Small intestine (tissue), 7 donors: ENCODE data around the gene ASMT. TPM values are rescaled to one million over a fixed set of nuclear protein-coding genes. Genes with fewer than 3 reads are reported as not detected.

Experiments used
- DNase-seq, 2 donors: peaks; one replicate each; pipeline versions ENCODE4 v3.0.0 to v3.0.0-alpha.2; 2013
- FAIRE-seq: peaks from 2 replicates; lab custom pipeline; 2012; peaks lifted over from hg19 to GRCh38; lab: Jason Lieb, UNC
- H3K27ac ChIP-seq, 3 donors: one replicate each; pipeline ENCODE4 v1.5.1; 2013; ENCODE audit warnings: low read length in 2 of 3, mild to moderate bottlenecking in 2 of 3, control low read depth in 1 of 3, inconsistent platforms in 1 of 3, low read depth in 1 of 3, moderate library complexity in 1 of 3
- H3K27me3 ChIP-seq, 3 donors: one replicate each; pipeline ENCODE4 v1.6.1; 2013; ENCODE audit warnings: low read length in 3 of 3, inconsistent platforms in 1 of 3; ENCODE audit not compliant: control insufficient read depth in 3 of 3, insufficient read depth in 3 of 3
- H3K36me3 ChIP-seq, 3 donors: one replicate each; pipeline ENCODE4 v1.6.1; 2013; ENCODE audit warnings: low read length in 3 of 3, inconsistent platforms in 1 of 3, low read depth in 1 of 3, mild to moderate bottlenecking in 1 of 3, moderate library complexity in 1 of 3; ENCODE audit not compliant: control insufficient read depth in 3 of 3, insufficient read depth in 2 of 3
- H3K4me1 ChIP-seq, 3 donors: one replicate each; pipeline ENCODE4 v1.6.1; 2013; ENCODE audit warnings: low read length in 2 of 3, inconsistent platforms in 1 of 3, low read depth in 1 of 3, mild to moderate bottlenecking in 1 of 3, moderate library complexity in 1 of 3; ENCODE audit not compliant: control insufficient read depth in 3 of 3, insufficient read depth in 2 of 3
- H3K4me3 ChIP-seq, 3 donors: one replicate each; pipeline ENCODE4 v1.5.1; 2013; ENCODE audit warnings: low read length in 3 of 3, control low read depth in 1 of 3, inconsistent platforms in 1 of 3, low read depth in 1 of 3, mild to moderate bottlenecking in 1 of 3, moderate library complexity in 1 of 3
- H3K9me3 ChIP-seq, 2 donors: one replicate each; pipeline ENCODE4 v1.6.1; 2013; ENCODE audit warnings: low read depth in 1 of 2, low read length in 1 of 2; ENCODE audit not compliant: control insufficient read depth in 2 of 2, insufficient read depth in 1 of 2
- WGBS, 3 donors: extraction: QIAGEN DNeasy Blood & Tissue Kit; methylation state at CpG; one replicate each; pipeline ENCODE4 v1.1.7; 2013; 5-methylcytosine and 5-hydroxymethylcytosine counted together
- polyA plus RNA-seq, 4 donors: library from polyadenylated mRNA; stranded (reverse) in 3 of 4; unstranded in 1 of 4; fragments of 200-250 nt in 3 of 4; fragments of 120-200 nt in 1 of 4; gene quantifications; one replicate each; pipeline versions ENCODE4 v1.2.1 to v1.2.3, GENCODE V29; 2013
- donor health status: healthy with polysubstance abuse.
- donor health status: control.
- donor health status: control.
- donor health status: Bipolar disorder and iron deficiency.
- donor health status: healthy.

Gene ASMT
- polyA plus RNA-seq, 4 donors, result 0.04 to 0.06 TPM; not detected in 2

DNA sequence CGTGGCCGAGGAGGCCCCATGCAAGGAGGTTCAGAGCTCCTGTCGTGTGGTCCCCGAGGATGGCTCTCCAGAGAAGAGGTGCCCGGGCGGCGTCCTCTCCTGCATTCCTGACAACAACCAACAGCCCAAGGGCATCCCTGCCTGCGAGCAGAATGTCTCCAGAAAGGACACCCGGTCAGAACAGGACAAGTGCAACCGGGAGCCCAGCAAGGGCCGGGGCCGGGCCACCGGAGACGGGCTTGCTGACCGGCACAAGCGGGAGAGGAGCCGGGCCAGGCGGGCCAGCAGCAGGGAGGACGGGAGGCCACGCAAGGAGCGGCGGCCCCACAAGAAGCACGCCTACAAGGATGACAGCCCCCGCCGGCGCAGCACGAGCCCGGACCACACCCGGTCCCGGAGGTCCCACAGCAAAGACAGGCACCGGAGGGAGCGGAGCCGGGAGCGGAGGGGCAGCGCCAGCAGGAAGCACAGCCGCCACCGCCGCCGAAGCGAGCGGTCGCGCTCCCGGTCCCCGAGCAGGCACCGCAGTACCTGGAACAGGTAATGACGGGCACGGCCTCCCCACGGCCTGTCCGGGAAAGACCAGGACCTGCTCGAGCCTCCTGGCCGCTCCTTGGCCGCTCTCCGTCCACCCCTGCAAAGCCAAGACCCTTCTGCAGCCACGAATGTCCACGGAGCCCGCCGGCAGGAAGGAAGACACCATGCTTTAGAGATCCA is 13.7 kb upstream of the ASMT start:
- DNase-seq, result no peak
- peaks cover 15 to 69% (median 44%) of the 10 kb centered on the region in 3 donors for H3K36me3 ChIP-seq
- no peak for FAIRE-seq

GRCh38 chrX:1601768-1602085 is 13.1 kb upstream of the ASMT start:
- no peak for DNase-seq
- H3K36me3 ChIP-seq, result peaks cover 15 to 67% (median 44%) of the 10 kb centered on the region in 3 donors
- FAIRE-seq, result no peak
- no peak overlapping the region for H3K27ac ChIP-seq
- no peaks in the 10 kb centered on the region for H3K27me3 ChIP-seq
- H3K9me3 ChIP-seq, result peaks cover 0 to 9% of the 10 kb centered on the region in 2 donors
- 92 to 94% (median 92%) methylated on average over 15 of the region's 15 CpGs for WGBS, 3 donors
- no peak overlapping the region for H3K4me3 ChIP-seq
- H3K4me1 ChIP-seq, result no peaks in the 10 kb centered on the region

More for the DNA sequence above, 13.7 kb upstream of the ASMT start:
- no peak overlapping the region for H3K27ac ChIP-seq
- H3K4me1 ChIP-seq, result no peaks in the 10 kb centered on the region
- H3K27me3 ChIP-seq, result no peaks in the 10 kb centered on the region
- no peak overlapping the region for H3K4me3 ChIP-seq
- WGBS, 3 donors, result 97 to 98% (median 98%) methylated on average over 44 to 58 of the region's 58 CpGs
- peaks cover 0 to 9% of the 10 kb centered on the region in 2 donors for H3K9me3 ChIP-seq

DNA sequence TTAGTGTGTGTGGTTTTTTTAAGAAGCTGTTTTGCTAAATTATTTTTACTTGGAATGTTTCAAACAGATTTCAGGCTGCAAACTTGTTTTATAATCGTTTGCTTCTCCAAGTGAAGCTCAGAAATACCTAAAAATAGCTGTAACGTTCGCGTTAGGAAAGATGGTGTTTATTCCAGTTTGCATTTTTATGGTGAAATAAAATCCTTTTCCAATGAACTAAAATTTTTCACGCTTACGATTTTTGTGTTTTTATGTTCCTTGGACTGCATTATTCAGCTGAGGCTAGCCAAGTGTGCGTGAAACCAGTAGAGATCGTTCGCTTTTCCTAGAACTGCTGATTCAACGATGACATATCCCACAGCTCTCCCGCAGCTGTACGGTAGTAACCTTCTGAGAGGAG is 12.6 kb upstream of the ASMT start:
- H3K36me3 ChIP-seq, result peaks cover 15 to 62% (median 38%) of the 10 kb centered on the region in 3 donors
- WGBS, 3 donors, result 96 to 99% (median 98%) methylated on average over 12 of the region's 12 CpGs
- no peak overlapping the region for H3K27ac ChIP-seq

DNA sequence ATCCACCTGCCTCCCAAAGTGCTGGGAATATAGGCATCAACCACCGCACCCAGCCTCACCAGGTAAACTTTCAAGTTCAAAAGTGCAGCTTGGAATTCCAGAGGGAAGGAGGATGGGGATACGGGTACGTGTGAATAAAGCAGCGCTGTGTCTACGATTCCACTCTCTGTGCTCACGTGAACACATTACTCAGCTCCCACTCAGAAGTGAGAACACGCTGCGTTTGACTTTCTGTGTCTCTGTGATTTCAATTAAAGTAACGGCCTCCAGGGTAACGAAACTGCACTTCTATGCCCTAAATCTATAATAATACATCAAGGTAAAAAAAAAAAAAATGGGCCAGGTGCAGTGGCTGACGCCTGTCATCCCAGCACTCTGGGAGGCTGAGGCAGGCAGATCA is 8.4 kb upstream of the ASMT start:
- H3K4me3 ChIP-seq, result no peak overlapping the region
- no peak overlapping the region for H3K27ac ChIP-seq
- H3K27me3 ChIP-seq, result no peaks in the 10 kb centered on the region
- no peaks in the 10 kb centered on the region for H3K4me1 ChIP-seq
- WGBS, 3 donors, result 94% methylated on average over 11 of the region's 11 CpGs
- DNase-seq (no peak), FAIRE-seq (no peak)
- H3K9me3 ChIP-seq, result peaks cover 0 to 6% of the 10 kb centered on the region in 2 donors
- peaks cover 4 to 20% (median 14%) of the 10 kb centered on the region in 3 donors for H3K36me3 ChIP-seq

More for the DNA sequence above, 12.6 kb upstream of the ASMT start:
- Histone ChIP-seq H3K4me1 (no peaks in the 10 kb centered on the region), H3K9me3 (peaks cover 0 to 9% of the 10 kb centered on the region in 2 donors), H3K27me3 (no peaks in the 10 kb centered on the region), H3K4me3 (no peak overlapping the region)
- FAIRE-seq (no peak), DNase-seq (no peak)

DNA sequence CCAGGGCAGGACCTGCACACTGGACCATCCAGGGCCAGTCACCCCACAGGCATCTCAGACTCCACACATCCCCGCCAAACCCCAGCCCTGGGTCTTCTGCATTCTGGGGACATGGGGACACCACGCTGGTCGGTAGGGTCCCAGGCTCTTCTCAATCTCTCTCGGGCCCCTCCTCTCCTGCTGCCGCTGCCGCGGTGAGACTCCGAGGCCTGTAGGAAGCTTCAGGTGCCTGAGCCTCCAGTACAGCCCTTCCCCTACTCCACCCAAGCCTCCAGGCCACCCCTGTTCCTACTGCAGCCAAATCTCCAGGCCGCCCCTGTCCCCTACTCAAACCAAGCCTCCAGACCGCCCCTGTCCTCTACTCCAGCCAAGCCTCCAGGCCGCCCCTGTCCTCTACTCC is 5.5 kb upstream of the ASMT start:
- no peak for DNase-seq

DNA sequence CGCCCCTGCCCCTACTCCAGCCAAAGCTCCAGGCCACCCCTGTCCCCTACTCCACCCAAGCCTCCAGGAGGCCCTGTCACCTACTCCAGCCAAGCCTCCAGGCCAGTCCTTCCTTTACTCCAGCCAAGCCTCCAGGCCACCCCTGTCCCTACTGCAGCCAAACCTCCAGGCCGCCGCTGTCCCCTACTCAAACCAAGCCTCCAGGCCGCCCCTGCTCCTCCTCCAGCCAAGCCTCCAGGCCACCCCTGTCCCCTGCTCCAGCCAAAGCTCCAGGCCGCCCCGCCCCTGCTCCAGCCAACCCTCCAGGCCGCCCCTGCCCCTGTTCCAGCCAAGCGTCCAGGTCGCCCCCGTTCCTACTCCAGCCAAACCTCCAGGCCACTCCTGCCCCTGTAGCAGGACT is 5.1 kb upstream of the ASMT start:
- FAIRE-seq, result no peak
- H3K27ac ChIP-seq, result no peak overlapping the region

More for the DNA sequence above, 5.5 kb upstream of the ASMT start:
- Histone ChIP-seq H3K27me3 (no peaks in the 10 kb centered on the region), H3K36me3 (peaks cover 0 to under 1% (median 0%) of the 10 kb centered on the region in 3 donors), H3K27ac (no peak overlapping the region), H3K4me3 (no peak overlapping the region), H3K4me1 (no peaks in the 10 kb centered on the region), H3K9me3 (no peaks in the 10 kb centered on the region)
- FAIRE-seq, result no peak
- 86 to 95% (median 90%) methylated on average over 10 of the region's 11 CpGs for WGBS, 3 donors

GRCh38 chrX:1610166-1610565 is 4.7 kb upstream of the ASMT start:
- 69 to 75% (median 73%) methylated on average over 14 to 15 of the region's 15 CpGs for WGBS, 3 donors
- no peak for FAIRE-seq
- Histone ChIP-seq H3K9me3 (no peaks in the 10 kb centered on the region), H3K27me3 (no peaks in the 10 kb centered on the region), H3K4me3 (no peak overlapping the region), H3K4me1 (no peaks in the 10 kb centered on the region), H3K27ac (no peak overlapping the region), H3K36me3 (no peaks in the 10 kb centered on the region)
- DNase-seq, result no peak

More for the DNA sequence above, 5.1 kb upstream of the ASMT start:
- DNase-seq, result no peak
- H3K27me3 ChIP-seq, result no peaks in the 10 kb centered on the region
- no peak overlapping the region for H3K4me3 ChIP-seq
- 91 to 93% (median 91%) methylated on average over 6 to 10 of the region's 10 CpGs for WGBS, 3 donors
- H3K4me1 ChIP-seq, result no peaks in the 10 kb centered on the region
- H3K9me3 ChIP-seq, result no peaks in the 10 kb centered on the region
- H3K36me3 ChIP-seq, result no peaks in the 10 kb centered on the region

DNA sequence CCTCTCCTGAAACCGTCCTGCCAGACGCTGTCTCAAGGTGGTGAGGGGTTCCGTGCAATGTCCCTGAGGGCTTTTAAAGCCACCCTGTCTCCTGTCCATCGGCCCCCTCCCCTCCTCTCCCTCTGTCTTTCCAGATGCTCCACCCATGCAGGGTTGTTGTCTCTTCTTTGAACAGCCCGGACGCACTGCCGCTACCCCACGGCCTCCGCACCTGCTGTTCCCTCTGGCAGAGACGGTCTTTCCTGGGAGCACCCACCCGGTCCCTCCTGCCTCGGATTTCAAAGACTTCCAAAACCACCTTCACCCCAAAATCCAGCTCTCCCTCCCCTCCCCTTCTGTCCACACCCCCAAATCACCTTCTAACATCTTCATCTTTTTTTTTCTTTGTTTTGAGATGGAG is 4.1 kb upstream of the ASMT start:
- WGBS, 3 donors, result 79 to 88% (median 85%) methylated on average over 12 of the region's 12 CpGs
- no peak for FAIRE-seq
- H3K27ac ChIP-seq, result no peak overlapping the region
- no peaks in the 10 kb centered on the region for H3K9me3 ChIP-seq
- no peaks in the 10 kb centered on the region for H3K36me3 ChIP-seq
- DNase-seq, result no peak
- H3K4me1 ChIP-seq, result no peaks in the 10 kb centered on the region
- no peaks in the 10 kb centered on the region for H3K27me3 ChIP-seq
- H3K4me3 ChIP-seq, result no peak overlapping the region
